HG02571 (cell line): ENCODE results near the gene CSNK1A1.
"Not testable (repeated sequence)": the region's sequence is repeated elsewhere in the genome, so short reads cannot be mapped to it uniquely, and the experiment has no call there.

ENCODE experiments used
- ATAC-seq: cut with Tn5 transposase; IDR thresholded peaks from one replicate; pipeline ENCODE4 v1.9.1; 2021; ENCODE audit warnings: mild to moderate bottlenecking, moderate library complexity; ENCODE audit not compliant: unreplicated experiment

Gene CSNK1A1

DNA sequence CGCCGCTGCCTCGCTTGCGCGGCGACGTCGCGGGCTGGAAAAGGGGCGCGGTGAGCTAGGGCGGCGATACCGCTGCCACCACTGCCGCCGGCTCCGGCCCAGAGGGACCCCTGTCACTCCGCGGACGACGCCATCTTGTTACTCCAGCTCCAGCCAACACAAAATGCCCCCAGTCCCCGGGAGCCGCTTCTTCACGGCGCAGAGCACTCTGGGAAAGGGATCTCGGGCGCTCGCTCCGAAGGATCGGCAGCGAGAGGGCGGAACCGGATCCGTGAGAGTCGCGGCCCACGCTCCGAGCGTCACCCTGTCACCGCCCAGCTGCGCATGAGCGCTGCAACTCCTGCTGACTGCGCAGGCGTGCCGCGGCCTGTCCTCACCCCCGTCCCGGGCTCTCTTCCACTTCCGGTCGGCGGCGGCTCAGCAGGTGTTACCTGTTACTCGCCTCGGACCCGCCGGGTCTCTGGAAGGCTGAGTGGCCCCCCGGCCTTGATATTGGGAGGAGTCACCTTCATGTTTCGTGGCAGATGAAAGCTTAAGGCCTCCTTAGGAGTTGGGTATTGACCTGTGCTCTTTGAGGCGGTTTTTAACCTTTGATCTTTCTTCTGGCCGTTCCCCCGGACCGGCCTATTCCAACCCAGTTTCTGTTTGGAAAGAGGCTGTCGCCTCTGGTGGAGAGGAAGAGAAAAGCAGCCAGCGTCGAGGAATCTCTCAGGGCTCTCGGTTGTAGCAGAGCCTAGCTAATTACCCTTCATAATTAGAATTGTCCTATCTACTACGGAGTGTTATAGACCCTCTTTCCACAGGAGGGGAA lies at the start of gene CSNK1A1:
Gene CSNK1A1, minus strand, starts transcription at position 213 of the 811 bp plus-strand sequence. CDS start 475 bp downstream, outside the sequence.
- ATAC-seq: peak; percentile 90

DNA sequence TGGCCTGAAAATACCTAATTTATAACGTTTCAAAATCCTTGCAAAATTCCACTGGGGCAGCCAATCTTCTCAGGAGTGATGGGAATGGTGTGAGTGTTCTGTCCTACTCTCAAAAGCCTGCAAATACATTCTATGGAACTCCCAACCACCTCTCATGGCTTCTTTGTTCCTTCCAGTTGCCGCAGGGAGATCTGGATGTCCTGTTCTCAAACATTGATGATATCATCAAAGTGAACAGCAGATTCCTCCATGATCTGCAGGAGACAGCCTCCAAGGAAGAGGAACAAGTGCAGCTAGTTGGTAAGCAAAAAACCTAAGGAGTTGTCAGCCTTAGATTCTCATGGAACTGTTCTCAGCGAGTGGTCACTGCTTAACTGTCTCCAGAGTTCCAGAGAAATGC lies 49.7 kb upstream of the CSNK1A1 start:
- no peak for ATAC-seq

DNA sequence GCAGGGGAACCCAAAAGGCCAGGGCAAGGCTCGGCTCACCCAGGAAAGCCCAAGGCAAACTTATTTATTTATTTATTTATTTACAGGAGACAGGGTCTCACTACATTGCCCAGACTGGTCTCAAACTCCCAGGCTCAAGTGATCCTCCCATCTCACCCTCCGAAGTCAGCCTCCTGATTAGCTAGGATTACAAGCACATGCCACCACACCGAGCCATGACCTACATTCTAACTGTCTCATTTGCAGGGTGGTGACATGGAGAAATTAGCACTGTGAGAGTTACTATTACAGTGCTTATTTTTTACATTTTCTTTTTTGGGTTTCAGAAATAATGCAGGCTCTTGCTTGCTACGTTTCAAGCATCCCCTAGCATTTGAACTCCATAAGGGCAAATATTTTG lies 48.1 kb upstream of the CSNK1A1 start:
- ATAC-seq: no peak

DNA sequence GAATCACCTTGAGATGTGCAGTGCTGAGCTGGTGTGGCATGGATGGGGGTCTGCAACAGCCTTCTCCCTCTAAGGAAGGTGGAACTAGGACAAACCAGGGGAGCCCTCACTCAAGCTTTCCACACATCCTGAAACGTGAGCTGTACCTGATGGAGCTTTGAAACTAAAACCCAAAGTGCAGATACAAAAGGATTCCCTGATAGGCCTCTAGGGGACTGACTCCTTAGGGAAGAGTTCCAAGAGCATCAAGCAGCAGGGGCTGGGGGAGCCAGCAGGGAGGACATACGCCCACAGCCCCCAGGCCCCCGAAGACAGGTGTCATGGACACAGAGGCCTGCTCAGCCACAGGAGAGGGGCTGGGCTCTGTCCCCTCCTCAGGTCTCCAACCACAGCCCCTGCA lies 47.7 kb upstream of the CSNK1A1 start:
- ATAC-seq: no peak

DNA sequence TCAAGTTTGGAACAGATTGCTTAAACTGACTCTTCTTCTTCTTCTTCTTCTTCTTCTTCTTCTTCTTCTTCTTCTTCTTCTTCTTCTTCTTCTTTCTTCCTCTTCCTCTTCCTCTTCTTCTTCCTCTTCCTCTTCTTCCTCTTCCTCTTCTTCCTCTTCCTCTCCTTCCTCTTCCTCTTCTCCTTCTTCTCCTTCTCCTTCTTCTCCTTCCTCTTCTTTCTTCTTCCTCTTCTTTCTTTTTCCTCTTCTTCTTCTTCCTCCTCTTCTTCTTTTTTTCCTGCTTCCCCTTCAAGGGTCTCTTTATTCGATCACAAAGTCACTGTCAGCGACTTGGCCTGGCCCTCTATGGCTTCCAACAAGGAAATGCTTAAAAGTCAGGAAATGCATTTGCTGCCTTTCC lies 47.0 kb upstream of the CSNK1A1 start:
- ATAC-seq: not testable (repeated sequence)

DNA sequence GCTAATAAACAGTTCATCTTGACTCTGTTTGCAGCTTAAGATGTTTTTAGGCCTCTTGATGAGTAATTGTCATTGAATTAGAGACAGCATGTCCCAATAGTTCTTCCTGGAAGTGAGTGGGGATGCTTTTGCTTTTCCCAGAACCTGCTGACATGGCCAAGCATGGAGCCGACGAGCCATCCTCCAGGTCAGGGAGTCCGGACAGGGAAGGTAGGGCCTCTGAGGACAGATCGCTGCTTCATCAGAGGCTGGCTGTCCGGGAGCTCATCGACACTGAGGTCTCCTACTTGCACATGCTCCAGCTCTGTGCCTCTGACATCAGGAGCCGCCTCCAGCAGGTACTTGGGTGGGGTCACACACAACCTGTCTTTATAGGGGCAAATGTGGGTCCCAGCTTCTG lies 46.4 kb upstream of the CSNK1A1 start:
- no peak for ATAC-seq

DNA sequence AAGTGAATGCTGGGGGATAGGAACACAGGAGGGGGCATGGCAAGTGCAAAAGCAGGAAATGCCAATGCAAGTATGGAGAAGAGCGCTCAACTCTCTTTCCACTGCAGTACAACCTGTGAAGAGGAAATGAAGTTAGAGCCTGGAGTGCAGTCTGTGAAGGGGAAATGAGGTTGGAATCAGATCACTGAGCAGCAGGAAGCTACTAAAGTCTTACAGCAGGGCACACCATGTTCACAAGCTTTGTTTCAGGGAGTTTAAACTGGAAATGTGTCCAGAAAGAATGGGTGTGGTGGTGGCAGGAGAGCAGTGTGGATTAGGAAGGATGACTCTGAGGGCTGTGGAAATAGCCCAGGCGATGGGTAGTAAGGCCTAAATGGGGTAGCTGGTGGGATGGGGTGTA lies 45.5 kb upstream of the CSNK1A1 start:
- ATAC-seq: no peak

DNA sequence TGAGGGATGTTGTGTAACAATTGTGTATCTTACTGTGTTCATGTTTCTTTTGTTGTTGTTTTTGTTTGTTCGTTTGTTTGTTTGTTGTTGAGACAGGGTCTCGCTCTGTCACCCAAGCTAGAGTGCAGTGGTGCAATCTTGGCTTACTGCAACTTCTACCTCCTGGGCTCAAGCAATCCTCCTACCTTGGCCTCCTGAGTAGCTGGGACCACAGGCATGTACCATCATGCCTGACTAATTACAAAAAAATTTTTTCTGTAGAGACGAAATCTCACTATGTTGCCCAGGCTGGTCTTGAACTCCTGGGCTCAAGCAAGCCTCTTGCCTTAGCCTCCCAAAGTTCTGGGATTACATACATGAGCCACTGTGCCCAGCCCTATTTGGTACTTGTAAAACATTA lies 43.9 kb upstream of the CSNK1A1 start:
- not testable (repeated sequence) for ATAC-seq

DNA sequence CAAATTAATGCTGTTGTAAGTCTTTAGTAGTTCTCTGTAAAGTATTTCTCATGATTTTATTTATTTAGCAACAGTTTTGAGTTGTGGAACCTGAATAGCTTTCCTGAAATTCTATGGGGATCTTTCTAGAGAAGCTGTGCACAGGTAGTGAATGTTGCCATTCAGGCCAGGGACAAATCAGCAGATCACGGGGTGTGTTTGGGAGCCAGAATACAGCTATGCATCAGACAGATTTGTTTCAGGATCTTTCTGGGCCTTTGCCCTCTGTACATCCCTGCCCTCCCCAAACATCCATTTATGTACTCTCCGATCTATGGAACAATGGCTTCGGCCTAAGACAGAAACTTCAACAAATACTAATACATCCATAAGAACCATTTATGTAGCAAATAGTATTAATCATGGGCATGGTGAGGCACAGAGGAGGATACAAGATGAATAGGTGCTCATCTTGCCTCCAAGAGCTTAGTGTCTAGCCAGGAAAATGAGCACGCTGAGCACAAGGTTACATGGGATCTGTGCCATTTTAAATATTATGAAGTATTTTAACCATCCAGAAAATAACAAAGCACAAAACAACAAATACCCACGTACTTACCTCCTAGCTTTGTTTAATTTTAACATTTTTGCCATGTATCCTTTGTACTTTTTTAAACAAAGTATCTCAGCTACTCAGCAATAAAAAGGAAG lies 43.1 kb upstream of the CSNK1A1 start:
- no peak for ATAC-seq

DNA sequence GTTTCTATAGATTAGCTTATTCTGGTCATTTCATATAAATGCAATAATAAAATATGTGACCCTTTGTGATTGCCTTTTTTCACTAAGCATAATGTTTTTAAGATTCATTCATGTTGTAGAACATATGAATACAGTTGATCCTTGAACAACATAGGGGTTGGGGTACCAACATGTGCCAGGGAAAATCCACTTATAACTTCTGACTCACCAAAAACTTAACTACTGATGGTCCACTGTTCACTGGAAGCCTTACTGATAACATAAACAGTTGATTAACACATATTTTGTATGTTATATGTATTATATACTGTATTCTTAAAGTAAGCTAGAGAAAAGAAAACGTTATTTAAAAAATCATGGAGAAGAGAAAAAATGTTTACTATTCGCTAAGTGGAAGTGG lies 42.1 kb upstream of the CSNK1A1 start:
- no peak for ATAC-seq

DNA sequence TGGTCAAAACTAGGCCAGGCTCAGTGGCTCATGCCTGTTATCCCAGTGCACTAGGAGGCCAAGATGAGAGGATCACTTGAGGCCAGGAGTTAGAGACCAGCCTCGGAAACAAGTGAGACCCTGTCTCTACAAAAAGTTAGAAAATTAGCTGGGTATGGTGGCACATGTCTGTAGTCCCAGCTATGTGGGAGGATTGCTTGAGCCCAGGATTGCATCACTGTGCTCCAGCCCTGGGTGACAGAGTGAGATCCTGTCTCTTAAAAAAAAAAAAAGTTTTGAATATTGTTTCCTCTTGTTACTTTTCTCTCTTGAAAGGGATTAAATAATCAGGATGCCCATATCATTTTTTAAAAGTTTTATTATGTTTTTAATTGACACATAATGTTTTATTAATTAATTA lies 37.7 kb upstream of the CSNK1A1 start:
- no peak for ATAC-seq

DNA sequence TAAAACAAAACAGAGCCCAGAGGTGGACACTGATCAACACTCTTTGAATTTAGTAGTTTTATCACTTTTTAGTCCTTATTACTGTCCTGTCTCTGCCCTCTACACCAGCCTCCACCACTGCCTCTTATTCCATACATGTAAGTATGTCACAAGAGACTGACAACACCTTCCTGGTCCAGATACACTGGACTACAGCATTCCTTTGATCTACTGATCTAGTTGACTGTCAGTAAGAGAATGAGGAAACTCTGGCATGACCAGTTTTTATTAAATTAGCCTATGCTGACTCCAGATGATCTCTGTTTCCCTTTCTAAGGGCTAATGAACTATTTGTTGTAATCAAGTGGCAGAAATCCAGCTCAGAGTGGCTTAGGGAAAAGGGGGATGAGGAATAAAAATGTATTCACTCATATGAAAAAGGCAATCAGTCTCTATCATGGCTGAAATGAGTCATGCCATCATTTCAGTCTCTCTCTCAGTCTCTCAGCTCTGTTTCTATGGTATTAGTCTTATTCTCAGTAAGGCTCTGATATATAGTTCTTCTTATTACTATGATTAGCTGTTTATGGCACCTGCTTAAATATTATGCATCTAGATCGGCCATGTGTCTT lies 35.6 kb upstream of the CSNK1A1 start:
- ATAC-seq: no peak

DNA sequence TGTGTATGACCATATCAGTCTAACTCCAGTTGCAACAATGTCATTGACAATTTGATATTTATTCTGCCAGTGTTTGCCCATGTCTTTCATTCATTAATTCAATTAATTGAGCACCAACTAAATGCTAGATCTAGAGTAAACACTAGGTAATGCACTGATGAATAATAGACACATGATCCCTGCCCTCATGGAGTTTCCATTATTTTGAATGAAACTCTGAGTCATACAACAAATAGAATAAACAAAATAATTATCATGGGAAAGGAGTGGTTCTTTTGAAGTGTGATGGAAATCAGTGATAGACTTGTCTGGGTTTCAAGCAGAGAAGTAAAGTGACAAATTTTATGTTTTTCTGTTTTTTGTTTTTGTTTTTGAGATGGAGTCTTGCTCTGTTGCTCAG lies 34.7 kb upstream of the CSNK1A1 start:
- ATAC-seq: no peak

DNA sequence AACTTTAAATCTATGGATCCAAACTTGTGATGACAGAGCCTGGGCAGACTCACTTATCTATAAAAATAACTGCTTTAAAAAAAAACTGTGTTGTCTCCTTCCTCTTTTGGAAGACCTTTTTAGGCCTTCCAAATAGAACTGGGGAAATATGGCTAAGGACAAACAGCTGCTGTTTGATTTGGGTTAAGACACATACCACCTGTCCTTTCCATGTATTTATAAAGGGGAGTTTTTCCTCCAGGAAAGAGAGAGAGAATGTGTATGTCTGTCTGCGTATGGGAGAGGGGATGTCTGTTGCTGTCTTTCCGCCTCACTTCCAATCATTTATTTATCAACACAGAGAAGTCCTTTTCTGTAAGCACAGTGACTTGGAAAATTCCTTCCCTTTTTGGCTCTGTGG lies 32.9 kb upstream of the CSNK1A1 start:
- no peak for ATAC-seq

DNA sequence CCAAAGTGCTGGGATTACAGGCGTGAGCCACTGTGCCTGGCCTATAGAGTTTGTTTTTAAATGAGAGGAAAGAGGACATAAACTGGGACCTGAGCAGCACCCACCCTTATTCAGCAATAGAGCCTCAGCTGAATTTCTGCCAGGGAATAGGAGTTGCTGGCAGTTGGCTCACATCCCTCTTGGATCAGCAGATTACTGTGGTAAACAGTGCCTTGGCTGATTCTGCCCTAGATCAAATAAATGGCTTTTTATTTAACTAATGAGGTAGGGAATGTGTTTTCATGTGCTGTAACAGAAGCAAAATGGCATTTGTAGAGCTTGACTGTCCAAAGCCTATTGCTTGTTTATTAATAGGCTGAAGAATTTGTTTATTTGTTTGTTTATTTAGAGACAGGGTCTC lies 32.2 kb upstream of the CSNK1A1 start:
- no peak for ATAC-seq

DNA sequence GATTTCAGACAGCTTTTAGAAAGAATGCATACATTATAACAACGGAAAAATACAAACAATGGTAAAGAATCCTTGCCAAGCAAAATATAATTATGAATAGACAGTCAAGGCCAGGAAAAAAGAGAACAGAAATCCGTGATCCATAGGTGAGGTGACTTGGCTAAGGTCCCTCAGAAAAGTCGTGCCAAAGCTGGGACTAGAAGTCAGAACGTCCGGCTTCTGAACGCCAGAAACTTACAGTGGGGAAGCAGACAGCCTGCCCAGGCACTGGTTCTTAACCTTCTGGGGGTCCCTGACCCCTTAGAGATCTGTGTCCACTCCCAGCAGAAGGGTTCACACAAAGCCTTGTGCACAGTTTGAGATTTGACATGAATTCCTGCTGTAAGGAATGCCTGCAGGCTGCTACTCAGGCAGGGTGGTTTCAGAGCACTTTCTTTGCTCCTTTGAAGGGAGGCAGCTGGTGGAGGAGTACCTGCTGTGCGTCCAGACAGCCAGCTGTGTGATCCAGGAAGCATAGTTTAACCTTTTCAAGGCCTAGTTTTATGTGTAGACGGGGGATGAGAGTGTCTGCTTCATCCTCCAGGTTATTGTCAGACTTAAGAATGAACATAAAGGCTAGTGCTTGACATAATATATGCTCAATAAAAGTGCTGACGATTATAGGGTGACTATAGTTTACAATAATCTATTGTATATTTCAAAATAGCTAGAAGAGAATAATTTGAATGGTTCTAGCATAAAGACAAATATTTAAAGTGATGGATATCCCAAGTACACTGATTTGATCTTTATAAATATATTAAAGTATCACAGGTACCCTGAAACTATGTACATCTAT lies 30.9 kb upstream of the CSNK1A1 start:
- ATAC-seq: no peak

DNA sequence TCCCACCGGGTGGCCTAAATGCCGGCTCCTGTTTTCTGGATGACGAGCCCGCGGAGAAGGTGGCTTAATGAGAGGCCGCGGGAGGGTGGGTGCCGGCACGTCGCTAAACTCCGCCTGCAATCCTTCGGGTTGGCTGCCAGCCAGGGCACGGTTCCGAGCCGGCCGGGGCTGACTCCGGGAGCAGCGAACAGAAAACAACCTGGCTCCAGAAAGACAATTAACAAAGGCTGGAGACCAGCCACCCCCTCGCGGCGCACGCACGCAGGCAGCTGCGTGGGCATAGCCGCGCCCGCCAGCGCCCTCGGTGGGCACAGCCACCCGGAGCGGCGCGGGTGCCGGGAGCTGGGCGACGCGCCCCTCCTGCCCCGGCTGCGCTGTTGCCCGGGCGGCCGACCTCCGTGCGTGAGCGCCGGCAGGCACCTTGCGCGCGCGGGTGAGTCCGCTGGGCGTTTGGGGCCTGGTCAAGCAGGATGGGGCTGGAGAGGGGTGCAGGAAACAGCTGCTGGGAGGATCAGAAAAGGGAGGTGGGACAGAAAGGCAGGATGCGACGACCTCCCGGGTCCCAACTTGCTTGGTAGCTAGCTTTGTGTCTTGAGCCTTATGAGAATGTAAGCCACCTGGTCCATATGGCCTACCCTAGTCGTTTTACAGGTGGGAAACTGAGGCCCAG lies 30.1 kb upstream of the CSNK1A1 start, which contains the start of gene ARHGEF37:
Gene ARHGEF37, plus strand, starts transcription at position 307 of the 670 bp plus-strand sequence. CDS start 16,272 bp downstream, outside the sequence.
- ATAC-seq: no peak

DNA sequence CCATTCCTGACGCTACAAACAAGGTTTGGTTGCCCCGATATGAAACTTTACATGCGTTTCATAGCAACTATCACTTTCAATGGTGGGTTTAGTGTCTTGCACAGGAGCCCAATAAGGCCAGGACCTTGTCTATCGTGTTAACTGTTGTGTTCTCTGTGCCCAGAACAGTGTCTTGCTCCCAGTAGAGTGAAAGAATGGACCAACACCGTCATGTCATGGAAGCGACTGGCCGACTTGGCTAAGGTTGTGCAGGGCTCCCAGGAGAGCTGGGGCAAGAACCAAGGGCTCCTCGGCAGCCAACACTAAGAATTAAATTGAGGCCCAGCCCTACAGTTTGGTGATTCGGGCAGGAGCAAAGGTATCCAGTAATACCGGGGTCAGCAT lies 29.6 kb upstream of the CSNK1A1 start:
- no peak for ATAC-seq

DNA sequence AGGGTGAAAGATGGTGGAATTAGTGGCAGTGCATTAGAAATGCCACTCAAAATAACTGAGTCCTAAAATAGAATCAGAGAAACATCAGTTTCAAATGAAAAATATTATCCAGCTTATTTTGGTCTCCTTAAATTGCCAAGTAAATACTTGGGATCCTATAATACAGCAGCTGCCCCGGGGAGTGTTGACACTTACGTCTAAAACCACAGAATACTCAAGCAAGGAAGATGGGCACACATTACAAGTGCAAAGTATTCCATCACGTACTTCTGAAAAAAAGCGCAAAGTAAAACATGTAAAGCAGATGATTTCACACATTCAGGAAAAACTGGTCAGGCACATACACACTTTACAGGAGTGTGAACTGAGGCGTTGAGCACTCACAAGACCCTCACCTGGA lies 27.7 kb upstream of the CSNK1A1 start:
- ATAC-seq: no peak

DNA sequence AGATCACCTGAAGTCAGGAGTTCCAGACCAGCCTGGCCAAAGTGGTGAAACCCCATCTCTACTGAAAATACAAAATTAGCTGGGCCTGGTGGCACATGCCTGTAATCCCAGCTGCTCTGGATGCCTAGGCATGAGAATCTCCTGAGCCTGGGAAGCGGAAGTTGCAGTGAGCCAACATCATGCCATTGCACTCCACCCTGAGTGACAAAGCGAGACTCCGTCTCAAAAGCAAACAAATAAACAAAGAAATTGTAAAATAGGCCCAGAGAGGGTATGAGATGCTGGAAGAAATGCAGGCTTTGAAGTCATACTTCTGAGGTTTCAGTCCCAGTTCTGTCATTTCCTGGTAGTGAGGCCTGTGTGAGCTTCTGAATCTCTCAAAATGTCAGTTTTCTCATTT lies 24.8 kb upstream of the CSNK1A1 start:
- no peak for ATAC-seq
